Left forelimb (tissue), 1 donor: ENCODE data around the gene IFIT1B.
"Not testable (repeated sequence)": the region's sequence is repeated elsewhere in the genome, so short reads cannot be mapped to it uniquely, and the experiment has no call there.

ENCODE experiments used
- DNase-seq: peaks from one replicate; pipeline ENCODE4 v3.0.0-alpha.2; 2018; ENCODE audit warnings: low spot score

IFIT1B gene

DNA sequence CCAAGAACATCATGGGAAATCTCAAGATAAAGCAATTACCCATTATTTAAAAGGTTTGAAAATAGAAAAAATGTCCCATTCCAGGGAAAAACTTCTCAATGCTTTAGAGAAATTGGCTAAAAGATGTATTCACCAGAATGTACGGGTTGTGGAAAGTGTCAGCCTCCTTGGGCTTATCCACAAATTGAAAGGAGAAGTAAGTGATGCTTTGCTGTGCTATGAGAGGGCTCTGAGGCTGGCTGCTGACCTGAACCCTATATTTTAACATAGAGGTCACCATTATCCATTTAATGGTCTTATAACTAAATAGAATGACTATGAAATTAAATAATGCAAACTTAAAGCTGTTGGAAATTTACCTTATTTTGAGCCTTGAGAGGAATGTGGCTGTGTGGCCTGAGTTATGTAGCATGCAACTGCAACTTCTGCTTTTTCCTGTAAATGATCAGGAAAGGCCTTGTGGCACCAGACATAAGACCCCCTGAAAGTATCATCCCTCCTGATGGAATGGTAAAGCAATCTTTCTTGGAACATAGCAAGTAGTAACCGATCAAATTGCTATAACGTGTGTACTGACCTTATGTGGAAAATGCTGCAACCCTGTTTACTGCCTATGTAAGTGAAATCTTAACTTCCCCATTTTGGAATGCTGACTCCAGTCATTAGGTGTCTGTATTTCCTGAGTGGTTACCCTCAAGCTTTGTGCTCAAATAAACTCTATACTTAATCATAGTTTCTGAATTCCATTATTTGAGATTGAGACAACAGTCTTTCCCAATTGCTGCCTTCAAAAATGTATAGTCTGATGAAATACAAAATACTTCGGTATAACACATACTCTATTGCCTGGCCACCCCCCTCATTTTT, 6.9 kb downstream of the IFIT1B start:
- no peak for DNase-seq

DNA sequence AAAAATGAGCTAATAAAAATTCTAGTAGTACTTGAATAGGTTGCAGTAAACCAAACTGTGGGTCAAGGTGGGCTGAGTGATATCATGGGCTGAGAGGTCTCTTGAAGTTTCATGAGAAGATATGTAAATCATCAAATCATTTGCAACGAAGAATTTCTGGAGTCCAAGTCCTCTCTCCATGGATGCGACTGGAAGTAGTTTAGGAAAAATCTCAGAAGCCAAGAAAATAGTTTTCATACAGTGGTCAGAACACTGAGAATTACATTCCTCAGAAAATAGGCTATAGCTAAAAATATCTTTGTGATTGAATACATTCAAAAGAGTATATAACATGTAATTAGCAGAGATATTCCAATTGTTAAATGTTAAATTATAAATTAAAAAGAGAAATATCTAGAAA, 10.9 kb downstream of the IFIT1B start:
- no peak for DNase-seq

DNA sequence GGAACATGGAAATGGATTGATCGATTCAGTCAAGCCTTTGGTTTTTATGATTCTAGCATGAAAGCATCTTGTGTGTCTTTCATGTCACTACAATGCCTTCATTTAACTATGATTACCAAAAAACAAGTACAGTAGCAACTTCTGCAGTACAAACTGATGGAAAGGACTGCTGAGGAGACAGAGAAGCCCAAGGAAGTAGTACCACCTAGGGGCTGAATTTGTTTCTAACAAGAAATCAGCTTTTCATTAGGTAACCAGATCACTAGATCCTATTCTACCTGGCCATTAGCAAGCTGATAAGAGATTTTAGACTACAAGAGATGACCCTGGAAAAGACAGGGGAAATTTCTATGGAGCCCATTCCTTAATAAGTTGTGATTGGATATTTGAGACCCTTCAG, 11.4 kb downstream of the IFIT1B start:
- DNase-seq, result no peak

DNA sequence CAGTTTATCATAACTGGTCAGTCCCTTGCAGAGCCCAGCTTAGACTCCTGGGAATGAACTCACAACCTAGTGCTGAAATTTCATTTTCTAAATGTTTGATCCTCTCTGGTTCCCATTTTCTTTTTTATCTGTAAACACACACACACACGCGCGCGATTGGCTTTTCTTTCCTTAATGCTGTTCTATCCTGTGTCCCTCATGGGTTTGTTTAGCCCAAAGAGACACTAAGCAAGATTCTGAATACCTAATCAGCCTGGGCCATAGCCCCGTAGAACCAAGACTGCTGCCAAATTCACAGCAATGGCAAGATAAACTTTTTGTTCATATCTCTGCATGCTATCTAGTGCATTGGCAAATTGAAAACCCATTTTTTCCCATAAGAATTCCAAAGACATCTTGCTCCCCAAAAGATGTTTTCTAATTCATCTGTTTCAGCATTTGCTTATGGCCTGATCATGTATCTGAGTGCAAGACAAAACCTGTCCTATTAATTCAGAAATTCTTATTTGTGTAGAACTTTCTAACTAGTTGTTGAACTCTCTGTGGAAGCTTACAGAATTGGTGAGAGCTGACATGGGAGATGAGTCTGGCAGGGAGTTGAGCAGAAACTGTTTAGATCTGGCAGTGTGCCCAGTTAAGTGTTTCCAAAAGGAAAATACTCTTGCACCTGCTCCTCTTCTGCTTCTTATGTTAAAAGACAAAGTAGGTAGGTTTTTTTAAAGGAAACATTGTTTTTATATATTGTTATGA, 12.8 kb downstream of the IFIT1B start:
- DNase-seq, result no peak

DNA sequence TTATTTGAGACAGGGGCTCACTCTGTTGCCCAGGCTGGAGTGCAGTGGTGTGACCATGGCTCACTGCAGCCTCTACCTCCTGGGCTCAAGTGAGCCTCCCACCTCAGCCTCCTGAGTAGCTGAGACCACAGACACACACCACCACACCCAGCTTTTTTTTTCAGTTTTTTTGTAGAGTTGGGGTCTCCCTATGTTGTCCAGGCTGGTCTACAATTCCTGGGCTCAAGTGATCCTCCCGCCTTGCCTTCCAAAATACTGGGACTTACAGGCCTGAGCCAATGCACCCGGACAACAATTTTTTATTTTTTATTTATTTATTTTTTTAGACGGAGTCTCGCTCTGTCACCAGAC, 13.3 kb downstream of the IFIT1B start:
- DNase-seq, result not testable (repeated sequence)

DNA sequence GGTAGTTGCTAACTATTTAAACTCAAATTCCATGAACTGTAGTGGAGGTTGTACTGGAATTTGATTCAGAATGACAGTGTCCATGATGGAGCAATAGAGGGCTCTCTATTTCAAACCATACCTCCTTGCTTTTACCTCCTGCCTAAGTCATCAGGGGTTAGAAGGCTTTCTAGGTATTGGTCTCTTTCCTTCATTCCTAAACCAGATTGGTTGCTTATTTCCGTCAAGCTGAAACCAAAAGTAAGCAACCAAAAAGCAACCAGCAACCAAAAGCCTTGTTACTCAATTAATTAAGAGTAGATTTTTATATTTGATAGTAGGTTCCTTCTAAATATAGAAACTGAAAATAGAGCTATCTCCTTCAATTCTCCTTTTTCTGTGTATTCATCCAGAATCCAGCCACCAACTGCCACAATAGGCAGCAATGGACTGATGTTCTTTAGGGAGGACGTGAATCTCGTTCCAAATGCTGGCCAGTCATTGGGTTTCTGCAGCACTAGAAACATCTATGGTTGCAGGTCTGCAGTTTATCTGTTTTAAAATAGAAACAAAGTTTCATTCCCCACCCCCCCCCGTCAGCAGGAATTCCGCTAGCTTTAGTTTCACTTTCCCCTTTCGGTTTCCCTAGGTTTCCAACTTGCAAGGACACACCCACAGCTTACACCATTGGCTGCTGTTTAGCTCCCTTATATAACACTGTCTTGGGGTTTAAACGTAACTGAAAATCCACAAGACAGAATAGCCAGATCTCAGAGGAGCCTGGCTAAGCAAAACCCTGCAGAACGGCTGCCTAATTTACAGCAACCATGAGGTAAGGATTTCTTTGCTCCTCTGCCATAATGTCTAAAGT, 14.3 kb downstream of the IFIT1B start, which contains the start of gene IFIT1:
TSS of gene IFIT1 (plus strand) at position 717 of the 850 bp plus-strand sequence. CDS start at position 807, 90 bp downstream.
- DNase-seq, result no peak

DNA sequence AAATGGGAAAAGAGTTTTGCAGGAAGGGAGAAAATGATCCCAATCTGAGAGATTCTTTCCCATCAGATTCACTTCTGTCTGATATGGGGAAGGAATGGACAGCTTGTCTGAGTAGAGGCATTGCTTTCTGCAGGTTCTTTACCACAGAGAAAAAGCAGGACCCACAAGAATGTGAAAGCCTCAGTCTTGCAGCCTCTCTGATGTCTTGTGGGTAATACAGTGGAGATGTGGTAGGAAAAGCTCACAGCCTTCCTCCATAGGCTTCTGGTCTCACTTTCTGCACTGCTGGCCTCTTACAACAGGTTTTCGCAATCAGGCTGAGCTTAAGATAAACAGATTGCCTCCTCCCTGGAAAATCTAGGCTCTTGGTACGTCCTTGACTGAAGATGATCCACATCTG, 15.1 kb downstream of the IFIT1B start:
- no peak for DNase-seq

DNA sequence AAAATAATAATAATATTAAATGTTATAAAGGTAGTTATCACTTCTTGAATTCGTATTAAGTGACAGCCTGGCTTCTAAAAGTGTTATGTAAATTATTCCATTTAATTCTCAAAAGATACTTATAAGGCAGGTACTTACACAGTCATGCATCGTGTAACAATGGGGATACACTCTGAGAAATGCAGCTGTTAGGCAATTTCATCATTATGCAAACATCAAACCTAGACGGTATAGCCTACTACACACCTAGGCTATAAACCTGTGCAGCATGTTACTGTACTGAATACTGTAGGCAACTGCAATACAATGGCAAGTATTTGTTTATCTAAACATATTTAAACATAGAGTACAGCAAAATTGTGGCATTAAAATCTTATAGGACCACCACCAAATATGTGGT, 16.0 kb downstream of the IFIT1B start:
- DNase-seq, result no peak

DNA sequence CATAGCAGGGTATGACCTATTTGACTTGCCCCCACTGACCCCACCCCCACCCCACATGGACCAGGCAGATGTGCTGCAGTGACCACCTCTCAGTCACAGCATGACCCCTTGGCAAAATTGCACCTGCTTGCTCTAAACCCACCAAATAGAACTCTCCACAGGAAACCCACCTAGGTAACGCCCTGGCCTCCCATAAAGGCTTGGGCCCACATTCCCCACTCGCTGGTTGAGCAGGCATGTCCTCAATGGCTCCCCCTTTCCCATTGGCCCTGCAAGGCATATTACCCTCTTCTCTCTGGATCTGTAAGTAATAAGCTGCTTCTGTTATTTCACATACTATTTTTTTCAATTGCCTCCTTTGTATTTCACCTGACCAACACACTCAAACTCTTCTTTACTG, 17.3 kb downstream of the IFIT1B start:
- no peak for DNase-seq

DNA sequence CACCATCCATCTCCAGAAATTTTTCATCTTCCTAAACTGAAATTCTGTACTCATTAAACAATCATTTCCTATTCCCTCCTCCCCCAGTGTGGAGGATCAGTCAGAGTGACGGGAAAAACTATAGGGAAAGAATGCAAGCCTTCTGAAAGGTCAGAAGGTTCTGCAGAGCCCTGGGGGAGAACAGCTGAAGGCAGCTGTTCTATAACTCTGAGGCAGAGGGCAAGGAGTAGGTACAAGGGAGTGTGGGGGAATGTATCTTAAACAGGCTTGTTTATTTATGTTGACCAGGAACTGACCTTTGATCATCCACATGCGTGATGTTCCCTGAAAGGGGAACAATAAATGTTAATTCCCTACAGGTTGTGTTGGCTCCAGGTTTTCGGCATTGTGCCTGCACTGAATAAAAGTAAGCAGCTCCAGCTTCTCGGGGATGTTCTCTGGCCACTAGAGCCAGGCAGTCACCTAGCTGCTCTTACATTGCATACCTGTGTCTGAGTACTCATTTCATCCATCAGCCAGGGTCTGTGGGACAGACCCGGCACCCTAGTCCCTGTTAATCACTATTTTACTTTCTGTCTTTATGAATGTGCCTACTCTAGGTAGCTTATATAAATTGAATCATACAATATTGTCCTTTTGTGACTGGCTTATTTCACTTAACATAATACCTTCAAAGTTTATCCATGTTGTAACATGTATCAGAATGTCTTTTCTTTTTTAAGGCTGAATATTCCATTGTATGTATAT, 20.3 kb downstream of the IFIT1B start:
- no peak for DNase-seq

DNA sequence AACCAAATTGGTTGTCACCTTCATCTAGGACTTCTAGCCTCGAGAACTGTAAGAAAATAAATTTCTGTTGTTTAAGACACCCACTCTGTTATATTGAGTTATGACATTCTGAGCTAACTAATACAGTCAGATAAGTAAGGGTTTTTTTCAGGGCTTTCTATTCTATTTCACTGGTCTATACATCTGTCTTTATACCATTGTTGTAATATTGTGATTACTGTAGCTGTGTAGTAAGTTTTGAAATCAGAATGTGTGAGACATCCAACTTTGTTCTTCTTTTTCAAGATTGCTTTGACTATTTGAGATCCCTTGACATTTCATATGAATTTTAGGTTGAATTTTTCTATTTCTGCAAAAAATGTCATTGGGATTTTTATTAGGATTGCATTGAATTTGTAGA, 22.1 kb downstream of the IFIT1B start:
- DNase-seq, result no peak

DNA sequence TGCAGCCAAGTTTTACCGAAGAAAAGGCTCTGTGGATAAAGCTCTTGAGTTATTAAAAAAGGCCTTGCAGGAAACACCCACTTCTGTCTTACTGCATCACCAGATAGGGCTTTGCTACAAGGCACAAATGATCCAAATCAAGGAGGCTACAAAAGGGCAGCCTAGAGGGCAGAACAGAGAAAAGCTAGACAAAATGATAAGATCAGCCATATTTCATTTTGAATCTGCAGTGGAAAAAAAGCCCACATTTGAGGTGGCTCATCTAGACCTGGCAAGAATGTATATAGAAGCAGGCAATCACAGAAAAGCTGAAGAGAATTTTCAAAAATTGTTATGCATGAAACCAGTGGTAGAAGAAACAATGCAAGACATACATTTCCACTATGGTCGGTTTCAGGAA, 25.2 kb downstream of the IFIT1B start:
- DNase-seq, result no peak

DNA sequence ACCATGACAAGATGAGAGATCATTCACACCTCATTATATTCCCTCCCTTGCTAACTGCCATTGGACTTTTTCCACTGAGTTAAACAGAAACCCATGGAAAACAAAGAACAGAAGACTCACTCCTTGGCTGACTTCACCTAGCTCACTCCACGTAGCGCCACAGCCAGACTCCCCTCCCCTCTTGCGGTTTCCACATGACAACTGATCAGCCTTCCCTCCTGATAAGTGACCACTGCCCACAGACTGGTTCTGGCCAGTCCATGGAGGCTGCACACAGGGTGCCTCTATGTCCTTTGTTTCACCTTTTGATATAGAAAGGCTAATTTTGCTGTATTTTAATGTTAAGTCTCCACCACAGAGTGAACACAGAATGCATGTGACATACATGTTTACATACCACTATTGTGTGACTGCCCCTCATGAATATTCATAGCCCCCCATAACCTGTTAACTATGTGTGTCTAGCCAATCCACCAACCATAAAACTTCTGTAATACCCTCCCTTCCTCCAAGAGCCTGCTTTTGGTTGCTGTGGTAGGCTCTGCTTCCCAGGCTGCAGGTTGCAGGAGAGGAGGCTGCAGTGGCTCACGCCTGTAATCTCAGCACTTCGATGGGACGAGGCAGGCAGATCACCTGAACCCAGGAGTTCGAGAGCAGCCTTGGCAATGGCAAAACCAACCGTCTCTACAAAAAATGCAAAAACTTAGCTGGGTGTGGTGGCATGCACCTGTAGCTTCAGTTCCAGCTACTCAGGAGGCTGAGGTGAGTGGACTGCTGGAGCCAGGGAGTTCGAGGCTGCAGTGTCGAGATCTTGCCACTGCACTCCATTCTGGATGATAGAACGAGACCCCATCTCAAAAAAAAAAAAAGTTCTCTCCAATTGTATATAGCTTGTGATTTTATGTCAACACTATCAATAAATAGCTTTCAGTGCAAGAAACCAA, 26.5 kb downstream of the IFIT1B start:
- DNase-seq, result no peak

DNA sequence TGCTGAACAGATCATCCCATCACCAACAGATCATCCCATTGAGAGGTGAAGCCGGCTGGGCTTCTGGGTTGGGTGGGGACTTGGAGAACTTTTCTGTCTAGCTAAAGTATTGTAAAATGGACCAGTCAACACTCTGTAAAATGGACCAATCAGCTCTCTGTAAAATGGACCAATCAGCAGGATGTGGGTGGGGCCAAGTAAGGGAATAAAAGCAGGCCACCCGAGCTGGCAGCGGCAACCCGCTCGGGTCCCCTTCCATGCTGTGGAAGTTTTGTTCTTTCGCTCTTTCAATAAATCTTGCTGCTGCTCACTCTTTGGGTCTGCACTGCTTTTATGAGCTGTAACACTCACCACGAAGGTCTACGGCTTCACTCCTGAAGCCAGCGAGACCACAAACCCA, 28.3 kb downstream of the IFIT1B start:
- DNase-seq, result not testable (repeated sequence)

DNA sequence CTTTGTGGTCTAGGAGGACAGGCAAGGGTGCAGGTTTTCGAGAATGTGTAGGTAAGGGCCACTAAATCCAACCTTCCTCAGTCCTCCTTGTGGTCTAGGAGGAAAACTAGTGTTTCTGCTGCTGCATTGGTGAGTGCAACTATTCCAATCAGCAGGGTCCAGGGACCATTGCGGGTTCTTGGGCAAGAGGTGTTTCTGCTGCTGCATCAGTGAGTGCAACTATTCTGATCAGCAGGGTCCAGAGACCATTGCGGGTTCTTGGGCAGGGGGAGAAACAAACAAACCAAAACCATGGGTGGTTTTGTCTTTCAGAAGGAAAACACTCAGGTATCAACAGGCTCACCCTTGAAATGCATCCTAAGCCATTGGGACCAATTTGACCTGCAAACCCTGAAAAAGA, 29.9 kb downstream of the IFIT1B start:
- DNase-seq, result not testable (repeated sequence)

DNA sequence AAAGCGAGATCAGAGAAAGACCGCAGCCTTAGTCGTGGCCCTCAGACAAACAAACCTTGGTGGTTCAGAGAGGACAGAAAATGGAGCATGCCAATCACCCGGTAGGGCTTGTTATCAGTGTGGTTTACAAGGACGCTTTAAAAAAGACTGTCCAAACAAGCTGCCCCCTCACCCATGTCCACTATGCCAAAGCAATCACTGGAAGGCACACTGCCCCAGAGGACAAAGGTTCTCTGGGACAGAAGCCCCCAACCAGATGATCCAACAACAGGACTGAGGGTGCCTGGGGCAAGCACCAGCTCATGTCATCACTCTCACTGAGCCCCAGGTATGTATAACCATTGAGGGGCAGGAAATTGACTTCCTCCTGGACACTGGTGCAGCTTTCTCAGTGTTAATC, 31.4 kb downstream of the IFIT1B start:
- not testable (repeated sequence) for DNase-seq

DNA sequence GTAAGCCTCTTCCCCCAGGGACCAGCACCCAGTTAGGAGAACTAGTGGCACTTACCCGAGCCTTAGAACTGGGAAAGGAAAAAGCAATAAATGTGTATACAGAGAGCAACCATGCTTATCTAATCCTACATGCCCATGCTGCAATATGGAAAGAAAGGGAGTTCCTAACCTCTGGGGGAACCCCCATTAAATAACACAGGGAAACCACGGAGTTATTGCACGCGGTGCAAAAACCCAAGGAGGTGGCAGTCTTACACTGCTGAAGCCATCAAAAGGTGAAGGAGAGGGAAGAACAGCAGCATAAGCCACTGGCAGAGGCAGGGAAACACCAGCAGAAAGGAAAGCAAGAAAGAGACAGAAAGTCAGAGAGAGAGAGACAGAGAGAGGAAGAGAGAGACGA, 32.7 kb downstream of the IFIT1B start:
- not testable (repeated sequence) for DNase-seq

DNA sequence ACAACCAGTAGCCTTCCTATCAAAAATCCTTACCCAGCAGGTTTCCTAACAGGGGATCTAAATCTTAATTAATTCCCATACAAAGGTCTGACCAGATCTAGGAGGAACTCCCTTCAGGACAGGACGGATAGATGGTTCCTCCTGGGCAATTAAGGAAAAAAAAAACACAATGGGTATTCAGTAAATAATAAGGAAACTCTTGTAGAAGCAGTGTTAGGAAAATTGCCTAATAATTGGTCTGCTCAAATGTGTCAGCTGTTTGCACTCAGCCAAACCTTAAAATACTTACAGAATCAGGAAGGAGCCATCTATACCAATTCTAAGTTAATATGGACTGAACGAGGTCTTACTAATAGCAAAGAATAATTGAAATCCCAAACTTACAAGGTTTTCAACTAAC, 33.3 kb downstream of the IFIT1B start:
- DNase-seq, result not testable (repeated sequence)

DNA sequence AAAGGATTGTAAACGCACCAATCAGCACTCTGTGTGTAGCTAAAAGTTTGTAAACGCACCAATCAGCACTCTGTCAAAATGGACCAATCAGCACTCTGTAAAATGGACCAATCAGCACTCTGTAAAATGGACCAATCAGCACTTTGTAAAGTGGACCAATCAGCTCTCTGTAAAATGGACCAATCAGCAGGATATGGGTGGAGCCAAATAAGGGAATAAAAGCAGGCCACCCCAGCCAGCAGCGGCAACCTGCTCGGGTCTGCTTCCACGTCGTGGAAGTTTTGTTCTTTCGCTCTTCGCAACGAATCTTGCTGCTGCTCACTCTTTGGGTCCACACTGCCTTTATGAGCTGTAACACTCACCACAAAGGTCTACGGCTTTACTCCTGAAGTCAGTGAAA, 34.4 kb downstream of the IFIT1B start:
- not testable (repeated sequence) for DNase-seq

DNA sequence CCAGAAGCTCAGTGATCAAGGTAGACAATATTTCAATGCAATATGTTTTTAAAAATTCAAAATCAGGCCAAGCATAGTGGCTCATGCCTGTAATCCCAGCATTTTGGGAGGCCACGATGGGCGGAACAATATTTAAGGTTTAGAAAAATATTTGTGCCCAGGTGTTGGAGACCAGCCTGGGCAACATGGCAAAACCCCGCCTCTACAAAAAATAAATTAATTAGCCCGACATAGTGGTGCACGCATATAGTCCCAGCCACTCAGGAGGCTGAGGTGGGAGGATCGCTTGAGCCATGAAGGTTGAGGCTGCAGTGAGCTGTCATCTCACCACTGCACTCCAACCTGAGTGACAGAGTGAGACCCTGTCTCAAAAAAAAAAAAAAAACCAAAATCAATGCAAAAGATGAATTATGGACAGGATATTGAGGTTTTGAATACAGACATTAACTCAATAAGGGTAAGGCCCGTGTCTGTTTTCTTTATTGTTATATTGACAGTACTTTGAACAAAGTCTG, 35.6 kb downstream of the IFIT1B start:
- no peak for DNase-seq
